ENCODE measurements around the gene PMP22.

The PMP22 gene

DNA sequence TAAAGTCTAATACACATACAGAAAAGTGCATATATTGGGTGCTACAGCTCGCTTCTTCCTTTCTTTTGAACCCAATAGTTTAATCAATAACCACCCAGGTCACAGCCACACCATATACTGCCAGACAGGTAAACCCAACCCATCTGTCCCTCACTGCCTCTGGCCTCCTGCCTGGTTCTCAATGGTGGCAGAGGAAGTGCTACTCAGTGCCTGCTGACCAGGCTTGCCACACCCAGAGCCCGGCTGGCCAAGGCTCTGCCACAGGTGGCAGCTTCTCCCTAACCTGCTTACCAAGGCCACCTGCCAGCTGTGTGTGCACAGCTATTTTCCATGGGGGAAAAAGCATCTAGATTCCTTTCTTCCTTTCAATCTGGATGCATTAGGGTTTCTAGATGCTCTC is 584 bp downstream of the PMP22 start:
- peak; percentile 52 for DNase-seq (ENCODE audit: low read depth)
- no peak overlapping the region for H3K4me3 ChIP-seq (ENCODE audit: low read depth, low read length)

DNA sequence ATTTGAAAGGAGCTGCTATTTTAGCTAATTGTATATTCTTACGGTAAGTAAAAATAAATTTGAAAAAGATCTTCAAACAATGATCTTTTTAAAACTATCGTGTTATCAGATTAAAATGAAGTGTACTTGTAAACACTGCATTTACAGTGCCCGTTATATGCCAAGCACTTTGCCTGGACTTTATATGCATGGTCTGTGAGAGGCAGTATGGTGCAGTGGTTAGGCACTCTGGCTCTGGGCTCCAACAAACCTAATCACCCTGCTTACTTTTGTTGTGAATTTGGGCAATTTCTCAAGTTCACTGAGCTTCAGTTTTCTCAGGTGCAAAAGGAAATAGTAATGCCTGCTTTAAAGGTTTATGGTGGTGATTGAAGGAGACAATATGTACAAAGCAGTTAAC is 1.4 kb downstream of the PMP22 start:
- no peak for DNase-seq (ENCODE audit: low read depth)
- no peak overlapping the region for H3K4me3 ChIP-seq (ENCODE audit: low read depth, low read length)
- TF ChIP-seq CTCF (IDR thresholded peaks at IDR 0.05; ENCODE audit: control insufficient read depth, extremely low read depth, insufficient read depth): no peak

More for the DNA sequence above, 584 bp downstream of the PMP22 start:
- 0 out of 2 replicates have a peak, but pooled peaks have one; percentile 3 for TF ChIP-seq CTCF (IDR thresholded peaks at IDR 0.05; ENCODE audit: control insufficient read depth, extremely low read depth, insufficient read depth)

- no peak for DNase-seq (ENCODE audit: low read depth)
- H3K4me3 ChIP-seq (ENCODE audit: low read depth, low read length): no peak overlapping the region
- no peak for TF ChIP-seq CTCF (IDR thresholded peaks at IDR 0.05; ENCODE audit: control insufficient read depth, extremely low read depth, insufficient read depth)
These were observed 1.9 kb downstream of the PMP22 start for GRCh38 chr17:15263206-15263579.

GRCh38 chr17:15262291-15263205 is 2.6 kb downstream of the PMP22 start:
- DNase-seq (ENCODE audit: low read depth): no peak
- no peak overlapping the region for H3K4me3 ChIP-seq (ENCODE audit: low read depth, low read length)
- no peak for TF ChIP-seq CTCF (IDR thresholded peaks at IDR 0.05; ENCODE audit: control insufficient read depth, extremely low read depth, insufficient read depth)

- TF ChIP-seq CTCF (IDR thresholded peaks at IDR 0.05; ENCODE audit: control insufficient read depth, extremely low read depth, insufficient read depth): no peak
- H3K4me3 ChIP-seq (ENCODE audit: low read depth, low read length): no peak overlapping the region
- no peak for DNase-seq (ENCODE audit: low read depth)
These were observed 3.3 kb downstream of the PMP22 start for GRCh38 chr17:15261802-15262290.

DNA sequence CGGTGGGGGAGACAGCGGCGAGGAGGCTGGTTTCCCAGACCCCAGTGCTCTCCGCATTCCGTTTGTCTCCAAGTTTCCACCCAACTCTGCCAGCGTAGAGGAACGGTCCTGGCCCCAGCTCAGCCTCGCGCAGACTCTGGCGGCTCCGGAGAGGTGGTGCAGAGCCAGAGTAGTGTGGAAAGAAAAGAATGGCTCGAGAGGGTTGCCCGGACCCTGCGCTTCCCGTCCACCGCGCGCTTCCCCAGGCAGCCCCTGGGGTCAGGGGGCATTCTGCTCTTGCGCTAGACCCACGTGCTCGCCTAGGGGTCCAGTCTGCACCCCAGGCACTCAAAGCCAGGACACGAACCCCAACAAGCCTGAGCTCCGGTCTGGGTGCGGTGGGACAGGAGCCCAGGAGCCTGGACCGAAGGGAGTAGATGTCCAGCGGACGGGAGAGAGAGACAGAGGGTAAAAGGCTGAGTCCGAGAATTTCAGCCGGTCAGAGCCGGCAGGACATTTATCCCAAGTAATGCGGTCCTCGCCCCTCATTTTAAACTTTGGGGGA is 3.8 kb downstream of the PMP22 start:
- no peak overlapping the region for H3K4me3 ChIP-seq (ENCODE audit: low read depth, low read length)
- no peak for DNase-seq (ENCODE audit: low read depth)
- no peak for TF ChIP-seq CTCF (IDR thresholded peaks at IDR 0.05; ENCODE audit: control insufficient read depth, extremely low read depth, insufficient read depth)
